Measurements from ENCODE around the gene RNF34. TPM values are rescaled to one million over a fixed set of nuclear protein-coding genes. Genes with fewer than 3 reads are reported as not detected.

Gene RNF34
- total RNA-seq, 2 experiments from 2014 or later, result 64.2 to 75.7 TPM

- H3K4me1 Mint-ChIP-seq, result peaks cover 29% of the 10 kb centered on the region
Observed at GRCh38 chr12:121452985-121453360, 53.1 kb downstream of the RNF34 start.

GRCh38 chr12:121453629-121454028 is 53.7 kb downstream of the RNF34 start:
- intact Hi-C loops (cut with DNase I, micrococcal nuclease), result no loop called here
- ATAC-seq (no peak), DNase-seq (no peak)
- H3K4me1 Mint-ChIP-seq, result peaks cover 29% of the 10 kb centered on the region
- no peak overlapping the region for H3K4me3 Mint-ChIP-seq
- ChIA-PET CTCF (interaction anchor here (0.5 to 1.4 kb wide), 3 partner anchors 11 to 229 kb away, joined by 3 to 7 read pairs (median 5); no protein-coding TSS in a partner anchor), POLR2A (no interaction called here)
- no peaks in the 10 kb centered on the region for H3K27me3 Mint-ChIP-seq
- no peak overlapping the region for H3K27ac Mint-ChIP-seq
- peaks cover 12% of the 10 kb centered on the region for H3K36me3 Mint-ChIP-seq (ENCODE audit: low read depth)
- no peaks in the 10 kb centered on the region for H3K9me3 Mint-ChIP-seq (ENCODE audit: low read depth)

More at GRCh38 chr12:121452985-121453360, 53.1 kb downstream of the RNF34 start:
- no peak for ATAC-seq
- H3K36me3 Mint-ChIP-seq (ENCODE audit: low read depth), result peaks cover 14% of the 10 kb centered on the region
- no peak overlapping the region for H3K27ac Mint-ChIP-seq
- H3K27me3 Mint-ChIP-seq, result no peaks in the 10 kb centered on the region
- POLR2A ChIA-PET, result no interaction called here
- no peak overlapping the region for H3K4me3 Mint-ChIP-seq
- intact Hi-C loops (cut with DNase I, micrococcal nuclease), result no loop called here
- CTCF ChIA-PET, result no interaction called here
- DNase-seq, result no peak
- no peaks in the 10 kb centered on the region for H3K9me3 Mint-ChIP-seq (ENCODE audit: low read depth)

GRCh38 chr12:121454921-121455320 is 55.0 kb downstream of the RNF34 start:
- ChIA-PET POLR2A (no interaction called here), CTCF (interaction anchor here (0.6 to 1.4 kb wide), 4 partner anchors 12 to 559 kb away, joined by 3 to 7 read pairs (median 3); no protein-coding TSS in a partner anchor)
- ATAC-seq (no peak), DNase-seq (no peak)
- Mint-ChIP-seq H3K36me3 (ENCODE audit: low read depth) (peaks cover 7% of the 10 kb centered on the region), H3K27me3 (no peaks in the 10 kb centered on the region), H3K27ac (no peak overlapping the region), H3K9me3 (ENCODE audit: low read depth) (no peaks in the 10 kb centered on the region), H3K4me1 (peaks cover 38% of the 10 kb centered on the region), H3K4me3 (no peak overlapping the region)
- intact Hi-C loops (cut with DNase I, micrococcal nuclease), result no loop called here

GRCh38 chr12:121455766-121456420 is 56.0 kb downstream of the RNF34 start:
- no peak overlapping the region for H3K4me3 Mint-ChIP-seq
- ChIA-PET POLR2A (no interaction called here), CTCF (interaction anchor here (5.6 kb wide), 1 partner anchor 12 kb away, joined by 30 read pairs; no protein-coding TSS in a partner anchor)
- H3K4me1 Mint-ChIP-seq, result peaks cover 48% of the 10 kb centered on the region
- DNase-seq (no peak), ATAC-seq (no peak)
- intact Hi-C loops (cut with DNase I, micrococcal nuclease), result no loop called here
- no peak overlapping the region for H3K27ac Mint-ChIP-seq
- no peaks in the 10 kb centered on the region for H3K9me3 Mint-ChIP-seq (ENCODE audit: low read depth)
- H3K36me3 Mint-ChIP-seq (ENCODE audit: low read depth), result peaks cover 7% of the 10 kb centered on the region
- H3K27me3 Mint-ChIP-seq, result no peaks in the 10 kb centered on the region

GRCh38 chr12:121456551-121456950 is 56.6 kb downstream of the RNF34 start:
- POLR2A ChIA-PET, result no interaction called here
- DNase-seq (no peak), ATAC-seq (no peak)
- CTCF ChIA-PET, result interaction anchor here (1.7 to 5.6 kb wide), 2 partner anchors 13 to 24 kb away, joined by 3 to 30 read pairs; no protein-coding TSS in a partner anchor
- intact Hi-C loops (cut with DNase I, micrococcal nuclease), result no loop called here
- peaks cover 5% of the 10 kb centered on the region for H3K36me3 Mint-ChIP-seq (ENCODE audit: low read depth)
- H3K27me3 Mint-ChIP-seq, result no peaks in the 10 kb centered on the region
- H3K9me3 Mint-ChIP-seq (ENCODE audit: low read depth), result no peaks in the 10 kb centered on the region
- no peak overlapping the region for H3K27ac Mint-ChIP-seq
- H3K4me1 Mint-ChIP-seq, result peaks cover 51% of the 10 kb centered on the region
- no peak overlapping the region for H3K4me3 Mint-ChIP-seq

GRCh38 chr12:121461048-121461447 is 61.1 kb downstream of the RNF34 start:
- DNase-seq, result no peak

GRCh38 chr12:121464331-121464730 is 64.4 kb downstream of the RNF34 start:
- no peak for ATAC-seq
- Mint-ChIP-seq H3K27me3 (no peaks in the 10 kb centered on the region), H3K4me1 (peaks cover 47% of the 10 kb centered on the region), H3K27ac (no peak overlapping the region), H3K4me3 (no peak overlapping the region), H3K36me3 (ENCODE audit: low read depth) (peaks cover 15% of the 10 kb centered on the region), H3K9me3 (ENCODE audit: low read depth) (no peaks in the 10 kb centered on the region)
- no peak for DNase-seq
- intact Hi-C loops (cut with DNase I, micrococcal nuclease), result loop anchor here in 1 of 2 experiments (10.0 kb wide), 1 partner anchor 320 kb away; no protein-coding TSS in a partner anchor
- ChIA-PET CTCF (interaction anchor here (1.1 kb wide), 1 partner anchor 167 kb away, joined by 4 read pairs; no protein-coding TSS in a partner anchor), POLR2A (no interaction called here)

More at GRCh38 chr12:121461048-121461447, 61.1 kb downstream of the RNF34 start:
- Mint-ChIP-seq H3K27me3 (no peaks in the 10 kb centered on the region), H3K27ac (peak overlapping the region; percentile 45), H3K4me1 (peaks cover 57% of the 10 kb centered on the region), H3K4me3 (no peak overlapping the region), H3K36me3 (ENCODE audit: low read depth) (peaks cover 15% of the 10 kb centered on the region), H3K9me3 (ENCODE audit: low read depth) (no peaks in the 10 kb centered on the region)
- ATAC-seq, result peak; percentile 32
- CTCF ChIA-PET, result interaction anchor here (0.5 to 5.6 kb wide), 5 partner anchors 17 to 344 kb away, joined by 3 to 30 read pairs (median 3); no protein-coding TSS in a partner anchor
- POLR2A ChIA-PET, result no interaction called here
- intact Hi-C loops (cut with DNase I, micrococcal nuclease), result loop anchor here in 1 of 2 experiments (10.0 kb wide), 1 partner anchor 324 kb away; no protein-coding TSS in a partner anchor

GRCh38 chr12:121465921-121466793 is 66.2 kb downstream of the RNF34 start:
- ChIA-PET POLR2A (interaction anchor here (0.6 to 1.0 kb wide), 3 partner anchors 114 to 898 kb away, joined by 3 to 5 read pairs (median 3); no protein-coding TSS in a partner anchor), CTCF (interaction anchor here (0.5 to 0.9 kb wide), 2 partner anchors 296 to 328 kb away, joined by 3 to 4 read pairs; partner anchors contain the start of gene RHOF)
- Mint-ChIP-seq H3K4me1 (peaks cover 28% of the 10 kb centered on the region), H3K9me3 (ENCODE audit: low read depth) (no peaks in the 10 kb centered on the region), H3K4me3 (peak overlapping the region; percentile 96), H3K27ac (peak overlapping the region; percentile 95), H3K27me3 (no peaks in the 10 kb centered on the region), H3K36me3 (ENCODE audit: low read depth) (peaks cover 15% of the 10 kb centered on the region)
- peak; percentile 58 for DNase-seq
- ATAC-seq, result no peak
- intact Hi-C loops (cut with DNase I, micrococcal nuclease), result loop anchor here (2.0 to 10.0 kb wide), 2 partner anchors 71 to 319 kb away; no protein-coding TSS in a partner anchor

GRCh38 chr12:121466794-121467637 is 67.1 kb downstream of the RNF34 start:
- ATAC-seq (peak; percentile 94), DNase-seq (peak; percentile 93)
- ChIA-PET POLR2A (interaction anchor here (0.6 to 1.0 kb wide), 2 partner anchors 115 to 315 kb away, joined by 3 to 5 read pairs; no protein-coding TSS in a partner anchor), CTCF (interaction anchor here (1.7 kb wide), 1 partner anchor 10 kb away, joined by 5 read pairs; no protein-coding TSS in a partner anchor)
- Mint-ChIP-seq H3K4me1 (peaks cover 21% of the 10 kb centered on the region), H3K4me3 (peak overlapping the region; percentile 57), H3K27ac (no peak overlapping the region), H3K36me3 (ENCODE audit: low read depth) (peaks cover 15% of the 10 kb centered on the region), H3K27me3 (no peaks in the 10 kb centered on the region), H3K9me3 (ENCODE audit: low read depth) (no peaks in the 10 kb centered on the region)
- intact Hi-C loops (cut with DNase I, micrococcal nuclease), result loop anchor here (1.0 to 10.0 kb wide), 11 partner anchors 67 to 422 kb away; partner anchors contain the start of genes ANAPC5 (in 2 of the 2), CAMKK2 (in 1 of the 2), ORAI1 (in 1 of the 2) and RNF34 (in 1 of the 2)

Measured in activated CD4-positive, alpha-beta T cell treated with anti-CD3 and anti-CD28 coated beads for 36 hours (primary cell).